Glomerular endothelial cell (primary cell): ENCODE results near the gene ZNF778. TPM values are rescaled to one million over a fixed set of nuclear protein-coding genes. Genes with fewer than 3 reads are reported as not detected.

Experiments used
- DNase-seq: peaks from one replicate; pipeline ENCODE4 v3.0.0-alpha.2; 2011; ENCODE audit warnings: low read depth, low spot score; ENCODE audit errors: extremely low read depth
- total RNA-seq: library from RNA; depleted of rRNA; stranded (reverse); fragments of >200 nt; gene quantifications from 2 replicates; pipeline ENCODE4 v1.2.3, GENCODE V29; 2015

Gene ZNF778
- total RNA-seq, 1 donor from 2014 or later: 7.9 TPM

GRCh38 chr16:89273741-89274472, 56.4 kb downstream of the ZNF778 start:
- no peak for DNase-seq

GRCh38 chr16:89274561-89275283, 57.2 kb downstream of the ZNF778 start:
- DNase-seq: no peak

DNA sequence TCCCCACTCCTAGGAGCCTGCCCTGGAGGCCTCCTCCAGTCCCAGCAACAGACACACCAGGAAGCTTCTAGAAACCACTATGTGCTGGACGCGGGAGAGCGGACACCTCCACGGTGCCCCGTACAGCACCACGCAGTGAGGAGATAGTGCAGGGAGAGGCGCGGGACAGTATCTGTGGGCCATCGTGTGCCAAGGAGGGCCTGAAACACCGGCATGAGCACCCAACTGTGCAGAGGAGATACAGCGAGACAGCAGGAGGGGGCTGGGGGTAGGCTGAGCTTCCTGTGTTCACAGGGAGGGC, 57.7 kb downstream of the ZNF778 start:
- no peak for DNase-seq

GRCh38 chr16:89275837-89276720, 58.6 kb downstream of the ZNF778 start:
- DNase-seq: no peak

DNA sequence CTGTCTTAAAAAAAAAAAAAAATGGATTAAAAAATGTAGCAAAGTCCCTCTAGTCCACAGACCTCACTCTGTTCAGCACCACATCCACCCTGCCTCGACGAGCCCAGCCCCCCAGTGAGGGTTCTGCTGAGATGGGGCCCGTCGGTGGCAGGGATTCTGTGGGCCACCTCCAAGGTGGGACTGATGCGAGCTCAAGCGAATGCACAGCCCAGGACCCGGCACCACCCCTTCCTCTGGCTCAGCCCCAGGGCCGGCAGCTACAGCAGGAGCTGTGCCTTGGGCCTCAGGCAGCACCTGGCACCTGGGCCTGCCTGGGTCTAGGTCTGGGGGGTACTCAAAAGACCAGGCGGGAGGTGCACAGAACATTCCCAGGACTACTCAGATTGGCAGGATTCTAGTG, 59.5 kb downstream of the ZNF778 start:
- DNase-seq: no peak

GRCh38 chr16:89277641-89278341, 60.3 kb downstream of the ZNF778 start:
- DNase-seq: no peak

- no peak for DNase-seq
Observed at GRCh38 chr16:89278441-89279240, 61.1 kb downstream of the ZNF778 start.

DNA sequence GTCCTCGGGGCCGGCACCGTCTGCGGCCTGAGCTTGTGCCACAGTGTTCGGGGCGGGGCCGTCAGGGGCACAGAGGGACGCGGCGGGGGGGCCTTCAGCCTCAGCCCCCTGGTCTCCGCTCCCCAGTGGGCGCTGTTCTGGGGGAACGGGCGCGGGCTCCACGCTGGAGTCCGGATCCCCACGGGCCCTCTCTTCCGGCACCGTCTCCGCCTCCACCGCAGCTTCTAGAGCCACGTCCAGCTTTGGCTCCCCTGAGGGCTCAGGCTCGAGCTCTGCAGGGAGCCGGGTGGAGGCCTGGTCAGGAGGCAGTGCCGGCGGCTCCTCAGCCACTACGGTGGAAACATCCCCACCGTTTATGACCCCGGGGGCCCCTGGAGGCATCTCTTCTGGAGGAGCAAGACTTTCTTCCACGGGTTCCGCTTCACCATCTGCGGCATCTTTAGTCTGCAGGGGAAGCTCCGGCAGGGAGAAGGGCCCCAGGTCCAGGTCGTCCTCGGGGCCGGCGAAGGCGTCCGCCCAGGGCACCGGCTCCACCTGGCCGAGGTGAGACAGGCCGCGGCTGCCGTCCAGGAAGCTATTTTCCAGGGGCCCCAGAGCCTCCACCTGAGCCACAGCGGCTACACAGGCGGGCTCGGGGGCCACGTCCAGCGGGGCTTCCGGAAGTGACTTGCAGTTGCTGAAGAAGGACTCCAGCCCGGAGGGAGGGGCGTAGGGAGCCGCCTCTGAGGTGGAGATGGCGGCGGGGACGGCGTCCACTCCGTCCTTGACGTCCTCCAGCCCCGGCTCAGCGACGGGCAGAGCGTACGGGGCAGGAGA, 62.4 kb downstream of the ZNF778 start:
- DNase-seq: no peak

DNA sequence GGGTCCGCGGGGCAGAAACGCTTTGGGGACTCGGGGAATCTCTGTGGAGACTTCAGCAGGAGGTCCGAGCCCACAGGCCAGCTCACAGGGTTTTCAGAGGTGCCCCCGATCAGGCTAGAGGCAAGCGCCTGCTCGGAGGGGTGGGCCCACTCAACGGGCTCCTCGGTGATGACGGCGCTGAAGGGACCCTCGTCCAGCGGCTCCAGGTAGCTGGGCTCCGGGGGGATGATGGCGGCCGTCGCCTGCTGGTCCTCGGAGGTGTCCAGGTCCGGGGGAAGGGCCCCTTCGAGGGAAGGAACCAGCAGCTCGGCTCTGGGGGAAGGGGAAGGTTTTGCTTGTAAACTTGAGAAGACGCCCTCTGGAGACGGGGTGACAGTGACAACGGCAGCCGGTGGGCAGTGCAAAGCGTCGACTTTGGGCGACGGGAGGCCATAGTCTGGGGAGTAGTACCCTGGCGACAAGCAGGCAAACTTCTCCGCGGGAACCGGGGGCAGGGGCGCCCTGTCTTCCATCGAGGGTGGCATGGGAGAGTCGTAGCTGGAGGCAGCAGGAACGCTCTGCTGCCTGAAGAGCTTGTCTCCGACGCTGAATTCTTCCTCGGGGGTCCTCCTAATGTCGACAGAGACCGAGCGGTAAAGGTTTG, 63.2 kb downstream of the ZNF778 start:
- DNase-seq: no peak

- DNase-seq: no peak
Observed at GRCh38 chr16:89281189-89281577, 63.7 kb downstream of the ZNF778 start.

DNA sequence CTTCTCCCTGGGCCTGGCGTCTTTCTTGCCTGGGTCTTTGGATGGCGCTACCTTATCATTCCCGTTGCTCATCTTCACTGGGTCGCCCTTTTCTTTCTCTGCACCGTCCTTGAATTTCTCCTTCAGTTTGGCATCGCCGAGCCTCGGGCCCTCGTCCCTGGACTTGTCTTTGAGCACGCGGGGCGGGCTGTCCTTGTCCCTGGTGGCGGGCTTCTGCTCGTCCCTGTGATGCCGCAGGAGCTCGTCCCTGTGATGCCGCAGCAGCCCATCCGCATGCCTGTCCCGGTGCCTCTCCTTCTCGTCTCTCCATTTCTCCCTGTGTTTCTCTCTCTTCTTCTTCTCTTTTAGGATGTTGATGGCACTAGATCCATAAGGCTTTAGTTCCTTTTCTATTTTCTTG, 64.3 kb downstream of the ZNF778 start:
- DNase-seq: no peak

DNA sequence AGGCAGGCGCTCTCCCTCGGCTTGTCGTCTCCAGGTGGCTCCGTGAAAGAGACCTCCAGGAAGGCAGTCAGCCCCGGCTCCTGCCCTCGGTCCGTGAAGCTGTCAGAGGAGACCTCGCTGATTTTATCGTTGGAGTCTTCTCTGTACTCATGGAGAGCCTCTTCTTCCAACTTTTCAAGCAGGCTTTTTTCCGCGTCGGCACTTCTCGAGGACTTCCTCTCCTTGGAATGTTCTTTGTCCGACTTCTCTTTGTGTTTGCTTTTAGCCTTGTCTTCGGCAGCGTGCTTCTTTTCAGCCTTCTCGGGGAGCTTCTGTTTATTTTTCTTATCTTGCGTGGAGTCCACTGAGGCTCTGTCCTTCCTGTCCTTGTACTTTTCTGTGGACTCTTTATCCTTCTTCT, 65.0 kb downstream of the ZNF778 start:
- DNase-seq: no peak

GRCh38 chr16:89283449-89283848, 65.9 kb downstream of the ZNF778 start:
- no peak for DNase-seq

DNA sequence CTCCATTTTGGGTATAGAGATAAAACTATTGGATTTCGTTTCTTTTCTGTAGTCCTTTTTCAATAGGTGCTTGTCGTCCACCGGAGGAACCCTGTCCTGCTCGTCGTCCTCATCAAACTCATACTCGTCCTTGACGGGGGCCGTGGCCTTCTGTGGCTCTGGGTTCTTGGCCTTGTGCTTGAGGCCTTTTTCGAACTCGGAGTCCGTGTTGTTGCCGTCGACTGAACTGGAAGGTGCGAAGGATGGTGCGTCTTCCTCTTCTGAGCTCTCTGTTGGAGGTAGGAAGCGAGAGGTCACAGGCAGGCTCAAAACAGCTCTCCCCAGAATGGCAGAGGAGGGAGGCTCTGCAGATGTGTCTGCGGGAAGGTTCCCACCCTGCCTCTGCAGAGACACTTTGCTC, 67.9 kb downstream of the ZNF778 start:
- DNase-seq: no peak

GRCh38 chr16:89286096-89286495, 68.6 kb downstream of the ZNF778 start:
- no peak for DNase-seq
